NCI-H510A (cell line): Measurements from ENCODE around the gene EME1.
"Not testable (repeated sequence)": the region's sequence is repeated elsewhere in the genome, so short reads cannot be mapped to it uniquely, and the experiment has no call there.

Source experiments
- DNase-seq: peaks from one replicate; lab custom pipeline; 2025; lab: John Stamatoyannopoulos, UW

The EME1 gene

DNA sequence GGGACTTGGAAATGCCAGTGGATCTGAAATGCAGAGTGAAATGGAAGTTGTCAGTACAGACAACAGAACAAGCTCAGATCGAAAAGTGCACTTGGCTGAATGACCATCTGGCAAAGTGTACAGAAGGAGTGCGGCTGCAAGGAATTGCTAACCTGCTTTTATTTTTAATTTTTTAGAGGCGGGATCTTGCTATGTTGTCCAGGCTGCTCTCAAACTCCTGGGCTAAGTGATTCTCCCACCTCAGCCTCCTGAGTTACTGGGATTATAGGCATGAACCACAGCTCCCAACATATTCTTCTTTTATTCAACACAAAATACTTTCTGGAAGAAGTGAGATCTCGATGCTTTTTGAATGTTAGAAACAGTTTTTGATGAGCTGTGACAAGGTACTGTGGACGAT, 20.7 kb downstream of the EME1 start:
- DNase-seq: no peak

DNA sequence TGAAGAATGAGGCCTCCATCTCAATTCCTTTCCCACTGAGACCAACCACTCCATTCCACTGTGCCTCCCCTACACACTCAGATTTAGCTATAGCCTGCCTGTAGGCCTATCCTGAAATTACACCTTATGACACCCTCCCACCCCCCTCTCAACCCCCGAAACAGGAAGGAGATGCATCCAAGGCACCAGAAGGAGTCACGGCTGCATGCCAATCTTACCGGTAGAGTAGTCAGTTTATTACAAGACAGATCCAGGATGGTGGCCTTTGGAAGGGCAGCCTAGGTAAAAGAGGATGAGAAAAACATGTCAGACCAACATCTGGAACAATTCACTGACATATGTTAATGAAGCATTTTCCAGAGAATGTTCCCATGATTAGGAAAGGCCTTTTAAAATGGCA, 21.7 kb downstream of the EME1 start:
- no peak for DNase-seq

DNA sequence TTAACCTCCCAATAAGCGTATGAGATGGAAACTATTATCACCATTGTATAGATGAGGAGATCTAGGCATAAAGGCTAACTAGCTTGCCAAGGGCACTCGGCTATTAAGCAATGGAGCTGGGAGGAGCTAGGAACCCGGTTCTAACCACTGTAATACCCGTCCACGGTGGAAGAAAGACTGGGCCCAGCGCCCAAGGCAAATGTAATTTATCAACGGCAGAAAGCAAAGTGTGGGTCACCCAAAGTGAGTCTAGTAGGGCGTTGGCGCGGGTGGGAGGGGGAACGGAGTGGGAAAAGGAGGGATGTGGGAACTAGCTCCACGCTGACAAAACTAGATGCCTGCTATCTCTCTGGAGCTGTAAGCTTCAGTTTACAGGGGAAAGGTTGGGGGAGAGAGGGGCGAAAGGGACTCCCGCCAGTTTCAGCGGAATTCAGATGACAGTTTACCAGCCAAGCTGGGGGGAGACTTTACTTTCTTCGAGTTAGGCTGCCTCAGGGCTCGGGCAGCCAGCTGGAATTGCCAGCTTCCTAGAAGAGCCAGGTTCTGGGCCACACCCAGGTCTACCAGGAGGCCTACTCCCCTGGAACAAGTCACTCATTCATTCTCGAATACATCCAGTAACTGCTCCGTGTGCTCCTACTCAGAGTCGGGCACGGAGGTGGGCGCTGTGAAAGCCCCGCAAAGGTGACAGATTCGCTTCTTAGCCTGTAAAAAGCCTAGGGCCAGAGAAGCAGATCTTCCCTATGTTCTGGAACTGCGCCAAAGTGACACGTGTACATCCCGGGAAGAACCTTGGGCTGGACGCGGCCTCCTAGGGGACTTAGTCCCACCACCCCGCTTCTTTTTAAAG, 23.5 kb downstream of the EME1 start:
- DNase-seq: no peak

DNA sequence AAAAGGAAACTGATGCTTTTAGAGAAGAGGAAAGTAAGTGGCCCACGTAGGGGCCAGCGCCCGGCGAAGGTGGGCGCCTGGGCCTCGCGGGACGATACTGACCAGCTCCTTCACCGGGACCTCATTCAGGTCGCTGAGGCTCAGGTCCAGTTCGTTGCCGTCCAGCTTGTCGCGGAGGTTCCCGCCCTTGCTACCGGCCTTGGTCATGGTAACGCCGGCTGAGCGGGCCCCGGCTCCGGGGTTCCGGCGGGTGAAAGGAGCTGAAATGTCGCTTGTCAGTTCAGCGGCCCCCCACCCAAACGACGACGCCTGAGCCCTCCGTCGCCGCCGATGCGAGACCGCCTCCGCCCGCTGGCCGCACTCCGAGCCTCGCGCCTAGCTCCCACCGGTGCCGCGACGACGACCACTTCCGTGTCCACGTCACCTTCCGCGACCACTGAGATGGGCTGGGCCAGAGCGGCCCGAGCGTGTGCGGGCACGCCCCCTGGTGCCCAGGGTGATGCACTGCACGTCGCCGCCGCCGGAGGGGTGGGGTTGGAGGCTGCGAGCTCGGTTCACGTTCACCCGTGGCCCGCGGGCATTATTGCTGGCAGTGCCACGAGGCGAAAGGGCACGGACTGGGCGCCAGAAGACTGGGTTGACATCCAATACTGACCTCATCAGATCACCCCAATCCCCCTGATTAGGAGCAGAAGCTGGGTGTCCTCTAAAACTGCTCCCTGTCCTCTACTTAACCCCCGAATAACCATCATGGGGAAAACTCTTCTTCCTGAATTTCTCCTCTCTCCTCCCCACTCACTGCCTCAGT, 24.3 kb downstream of the EME1 start, which contains the start of gene LRRC59:
Gene LRRC59, minus strand, starts transcription at position 413 of the 808 bp plus-strand sequence. Its CDS starts 206 bp downstream, at position 207.
- DNase-seq: peak; percentile 76

DNA sequence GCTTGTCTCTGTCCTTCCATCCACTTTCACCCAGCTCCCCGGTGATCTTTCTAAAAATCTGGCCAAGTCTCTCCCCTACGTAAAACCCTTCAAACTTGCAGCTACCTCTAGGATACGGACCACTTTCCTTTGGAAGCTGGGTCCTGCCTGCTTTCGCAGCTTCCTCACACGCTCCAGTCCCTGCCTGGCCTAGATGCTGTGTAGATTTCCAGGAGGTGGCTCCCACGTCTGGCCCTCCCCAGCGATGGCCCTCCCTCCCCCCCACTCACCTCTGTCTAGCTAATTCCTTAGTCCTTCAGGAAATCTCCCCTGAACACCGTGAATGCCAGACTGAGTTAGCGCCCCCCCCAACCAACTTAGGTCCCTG, 24.9 kb downstream of the EME1 start:
- no peak for DNase-seq

DNA sequence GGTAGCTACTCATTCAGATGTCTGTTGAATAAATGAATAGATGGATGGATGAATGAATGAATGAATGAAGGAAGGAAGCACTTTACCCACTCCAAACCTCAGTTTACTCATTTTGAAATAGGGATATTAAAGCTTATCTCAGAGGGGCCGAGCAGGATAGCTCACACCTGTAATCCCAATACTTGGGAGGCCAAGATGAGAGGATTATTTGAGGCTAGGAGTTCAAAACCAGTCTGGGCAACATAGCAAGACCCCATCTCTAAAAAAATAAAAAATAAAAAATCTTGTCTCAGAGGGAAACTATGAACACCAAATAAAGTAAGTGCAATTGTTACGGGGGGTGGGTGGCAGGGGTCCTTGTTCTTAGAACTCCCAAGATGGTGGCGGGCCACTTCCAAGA, 25.6 kb downstream of the EME1 start:
- DNase-seq: not testable (repeated sequence)

DNA sequence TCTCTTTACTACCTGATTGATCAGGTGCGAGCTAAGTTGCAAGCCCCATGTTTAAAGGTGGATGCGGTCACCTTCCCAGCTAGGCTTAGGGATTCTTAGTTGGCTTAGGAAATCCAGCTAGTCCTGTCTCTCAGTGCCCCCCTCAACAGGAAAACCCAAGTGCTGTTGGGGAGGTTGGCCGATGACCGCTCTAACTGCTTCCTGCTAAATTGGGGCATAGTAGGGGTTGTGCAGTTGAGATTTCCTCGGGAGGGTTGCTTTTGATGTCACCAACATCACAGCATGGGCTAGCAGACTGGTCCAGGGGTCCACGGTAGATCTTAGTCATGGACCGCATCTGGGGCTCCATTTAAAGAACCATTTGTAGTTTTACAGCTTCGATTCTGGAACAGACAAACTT, 26.6 kb downstream of the EME1 start:
- DNase-seq: not testable (repeated sequence)

DNA sequence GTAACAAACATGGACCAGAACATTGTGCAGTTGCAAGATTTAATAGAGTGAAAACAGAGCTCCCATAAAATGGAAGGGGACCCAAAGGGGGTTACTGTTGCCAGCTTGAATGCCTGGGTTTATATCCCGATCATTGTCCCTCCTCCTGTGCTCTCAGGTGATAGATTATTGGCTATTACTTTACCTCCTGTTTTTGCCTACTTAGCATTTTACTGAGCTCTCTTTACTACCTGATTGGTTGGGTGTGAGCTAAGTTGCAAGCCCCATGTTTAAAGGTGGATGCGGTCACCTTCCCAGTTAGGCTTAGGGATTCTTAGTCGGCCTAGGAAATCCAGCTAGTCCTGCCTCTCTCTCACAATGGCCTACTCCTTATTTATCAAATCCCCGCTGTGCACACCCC, 32.3 kb downstream of the EME1 start:
- DNase-seq: not testable (repeated sequence)

DNA sequence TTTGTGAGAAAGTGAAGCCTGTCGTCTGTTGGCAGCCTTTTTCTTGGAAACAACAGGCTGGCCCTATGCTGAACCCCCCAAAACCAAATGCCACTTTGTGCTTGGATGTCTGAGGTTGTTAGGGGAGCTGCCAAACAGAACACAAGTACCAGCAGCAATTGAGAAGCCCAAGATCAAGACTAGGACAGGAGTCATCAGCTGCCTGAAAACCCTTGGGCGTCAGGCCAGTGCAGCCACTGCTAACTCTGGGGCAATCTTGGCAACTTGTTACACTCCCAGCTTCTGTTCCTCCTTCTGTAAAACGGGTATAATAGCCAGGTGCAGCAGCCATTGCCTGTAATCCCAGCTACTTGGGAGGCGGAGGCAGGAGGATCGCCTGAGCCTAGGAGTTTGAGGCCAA, 33.5 kb downstream of the EME1 start:
- DNase-seq: no peak

DNA sequence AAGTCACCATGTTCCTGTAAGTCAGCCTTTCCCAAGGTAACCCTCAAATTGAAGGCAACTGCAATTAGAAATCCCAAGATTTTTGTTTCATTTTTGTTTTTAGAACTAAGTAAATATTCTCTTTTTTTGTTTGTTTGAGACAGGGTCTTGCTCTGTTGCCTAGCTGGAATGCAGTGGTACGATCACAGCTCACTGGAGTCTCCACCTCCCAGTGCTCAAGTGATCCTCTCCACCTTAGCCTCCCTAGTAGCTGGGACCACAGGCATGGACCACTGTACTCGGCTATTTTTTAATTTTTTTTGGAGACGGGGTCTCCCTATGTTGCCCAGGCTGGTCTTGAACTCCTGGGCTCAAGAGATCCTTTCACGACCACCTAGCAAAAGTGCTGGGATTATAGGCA, 34.9 kb downstream of the EME1 start:
- no peak for DNase-seq

DNA sequence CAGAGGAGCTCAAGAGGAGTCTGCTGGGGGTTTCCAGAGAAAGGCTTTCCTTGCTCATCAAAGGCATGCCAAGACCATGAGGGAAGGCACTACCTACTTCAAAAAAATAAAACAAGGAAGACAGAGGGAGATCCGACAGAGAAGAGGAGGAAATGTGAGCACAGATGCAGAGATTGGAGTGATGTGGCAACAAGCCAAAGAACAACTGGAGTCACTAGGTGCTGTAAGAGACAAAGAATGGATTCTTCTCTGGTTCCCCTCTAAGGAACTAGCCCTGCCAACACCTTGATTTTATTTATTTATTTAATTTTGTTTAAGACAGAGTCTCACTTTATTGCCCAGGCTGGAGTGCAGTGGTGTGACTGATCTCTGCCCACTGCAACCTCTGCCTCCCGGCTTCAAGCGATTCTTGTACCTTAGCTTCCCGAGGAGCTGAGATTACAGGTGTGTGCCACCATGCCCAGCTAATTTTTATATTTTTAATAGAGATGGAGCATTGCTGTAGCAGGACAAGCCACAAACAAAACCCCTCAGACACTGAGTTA, 39.2 kb downstream of the EME1 start:
- no peak for DNase-seq

DNA sequence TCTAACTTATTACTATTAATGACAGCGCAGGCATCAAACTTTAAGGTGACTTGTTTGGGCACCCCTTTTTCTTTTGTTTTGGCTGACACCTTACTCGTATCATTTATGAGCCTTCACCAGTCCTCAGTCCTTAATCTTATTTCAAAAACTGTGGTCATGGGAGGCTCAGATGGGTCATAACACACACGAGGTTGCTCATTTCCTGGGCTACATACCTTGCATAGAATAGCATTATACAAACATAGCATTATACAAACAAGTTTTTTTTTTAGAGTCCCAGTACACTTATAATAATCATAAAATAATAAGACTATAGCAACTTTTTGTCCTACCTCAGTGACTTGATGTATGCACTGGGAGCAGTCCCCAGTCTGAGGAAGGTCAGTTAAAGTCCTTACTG, 41.8 kb downstream of the EME1 start:
- DNase-seq: no peak

DNA sequence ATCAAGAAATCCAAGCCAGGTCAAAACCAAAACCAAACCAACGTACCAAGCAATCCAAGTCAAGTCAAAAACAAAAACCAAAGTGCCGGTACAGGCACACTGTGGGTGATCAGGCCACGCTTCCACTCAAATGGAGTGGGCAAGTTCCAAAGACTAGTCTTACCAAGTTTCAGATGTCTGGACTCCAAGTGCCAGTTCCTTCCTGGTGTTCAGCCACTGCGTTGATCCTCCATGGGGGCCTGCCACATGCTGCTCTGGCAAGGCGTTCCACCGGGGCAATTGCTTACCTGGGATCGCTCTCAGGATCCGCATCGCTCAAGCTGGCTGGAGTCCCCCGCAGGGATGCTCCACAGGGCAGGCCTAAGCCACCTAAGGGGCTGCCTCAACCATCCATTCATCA, 46.5 kb downstream of the EME1 start:
- not testable (repeated sequence) for DNase-seq

DNA sequence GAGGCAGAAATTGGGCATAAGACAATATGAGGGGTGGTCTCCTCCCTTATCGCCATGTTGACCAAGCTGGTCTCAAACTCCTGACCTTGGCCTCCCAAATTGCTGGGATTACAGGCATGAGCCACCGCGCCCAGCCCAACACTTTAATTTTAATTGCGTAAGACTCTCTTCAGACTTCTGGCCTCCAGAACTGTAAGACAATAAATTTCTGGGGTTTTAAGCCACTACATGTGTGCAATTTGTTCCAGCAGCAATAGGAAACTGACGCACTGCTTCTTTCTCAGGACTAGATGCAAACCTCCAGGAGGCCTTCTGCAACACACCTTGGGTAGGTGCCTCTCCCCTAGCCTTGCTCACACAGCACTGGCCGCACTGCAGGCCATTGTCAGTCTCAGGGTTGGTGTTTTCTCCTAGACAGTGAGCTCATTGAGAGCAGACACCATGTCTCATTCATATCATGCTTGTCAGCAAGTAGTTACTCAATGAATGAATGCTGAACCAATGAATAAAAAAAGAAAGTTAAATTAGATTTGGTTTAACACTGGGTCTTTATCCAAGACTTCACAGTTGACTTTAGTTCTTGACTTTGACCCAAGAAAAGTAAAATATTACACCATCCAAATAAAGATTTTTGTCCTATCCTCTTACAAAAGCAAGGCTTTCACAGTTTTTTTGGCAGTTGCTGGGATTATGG, 47.5 kb downstream of the EME1 start:
- no peak for DNase-seq

DNA sequence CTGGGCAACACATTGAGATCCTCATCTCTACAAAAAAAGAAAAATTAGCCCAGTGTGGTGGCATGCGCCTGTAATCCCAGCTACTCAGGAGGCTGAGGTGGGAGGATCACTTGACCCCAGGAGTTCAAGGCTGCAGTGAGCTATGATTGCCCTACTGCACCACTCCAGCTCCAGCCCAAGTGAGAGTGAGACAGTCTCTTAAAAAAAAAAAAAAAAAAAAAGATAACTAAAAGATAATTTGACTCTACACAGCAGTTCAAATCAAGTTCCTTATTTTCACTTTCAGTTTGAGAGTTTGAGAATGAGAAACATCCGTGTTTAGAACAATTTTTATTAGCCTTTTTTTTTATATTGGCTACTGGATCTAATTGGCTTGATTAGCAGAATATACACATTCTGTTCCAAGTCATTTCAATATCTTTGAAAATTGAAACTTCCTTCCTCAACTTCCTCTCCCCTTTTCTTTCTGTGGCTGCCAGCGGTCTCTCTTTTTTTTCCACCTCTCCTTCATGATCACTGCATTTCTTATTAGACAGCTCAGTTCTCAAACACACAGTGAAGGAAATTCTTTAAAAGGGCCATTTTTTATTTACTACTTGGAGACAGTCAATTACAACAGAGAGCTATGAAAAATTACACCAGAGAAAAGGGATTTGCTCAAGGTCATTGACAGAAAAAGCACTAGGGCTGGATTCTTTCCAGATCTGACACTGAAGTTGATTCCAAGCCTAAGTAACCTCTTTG, 48.5 kb downstream of the EME1 start:
- DNase-seq: no peak

DNA sequence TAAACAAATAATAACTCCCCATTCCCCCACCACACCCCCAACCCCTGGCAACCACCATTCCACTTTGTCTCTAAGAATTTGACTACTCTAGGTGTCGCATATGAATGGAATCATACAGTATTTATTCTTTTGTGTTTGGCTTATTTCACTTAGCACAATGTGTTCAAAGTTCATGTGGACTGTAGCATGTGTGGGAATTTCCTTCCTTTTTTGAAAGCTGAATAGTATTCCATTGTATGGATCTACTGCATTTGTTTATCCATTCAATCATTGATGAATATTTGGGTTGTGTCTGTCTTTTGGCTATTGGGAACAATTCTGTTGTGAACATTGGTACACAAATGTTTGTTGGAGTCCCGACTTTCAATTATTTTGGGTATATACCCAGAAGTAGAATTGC, 49.7 kb downstream of the EME1 start:
- DNase-seq: no peak

DNA sequence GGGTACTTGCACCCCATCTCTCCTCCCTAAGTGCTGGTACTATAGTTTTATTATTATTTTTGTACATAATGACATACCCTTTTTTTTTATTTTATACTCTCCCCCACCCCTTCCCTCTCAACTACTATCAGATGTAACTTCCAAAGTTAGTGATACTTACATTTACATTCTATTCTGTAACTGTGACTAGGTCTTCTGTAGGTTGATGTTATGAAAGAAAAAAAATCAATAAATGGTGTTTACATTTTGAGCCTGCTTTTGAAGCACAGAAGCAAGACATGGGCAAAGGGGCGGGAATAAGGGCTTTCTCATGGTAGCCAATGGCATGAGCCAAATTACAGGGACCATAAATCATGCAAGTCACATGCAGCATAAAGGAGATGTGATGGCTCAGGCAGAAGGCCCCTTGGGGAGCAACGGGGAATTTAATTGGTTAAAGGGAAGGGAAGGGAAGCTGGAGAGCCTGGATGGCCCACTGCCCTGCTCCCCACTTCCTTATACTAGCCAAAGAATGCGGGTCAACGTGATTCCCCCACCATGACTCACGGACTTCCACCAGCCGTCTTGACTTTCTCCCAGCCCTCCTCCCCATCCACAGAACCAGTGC, 50.6 kb downstream of the EME1 start:
- DNase-seq: peak; percentile 82

DNA sequence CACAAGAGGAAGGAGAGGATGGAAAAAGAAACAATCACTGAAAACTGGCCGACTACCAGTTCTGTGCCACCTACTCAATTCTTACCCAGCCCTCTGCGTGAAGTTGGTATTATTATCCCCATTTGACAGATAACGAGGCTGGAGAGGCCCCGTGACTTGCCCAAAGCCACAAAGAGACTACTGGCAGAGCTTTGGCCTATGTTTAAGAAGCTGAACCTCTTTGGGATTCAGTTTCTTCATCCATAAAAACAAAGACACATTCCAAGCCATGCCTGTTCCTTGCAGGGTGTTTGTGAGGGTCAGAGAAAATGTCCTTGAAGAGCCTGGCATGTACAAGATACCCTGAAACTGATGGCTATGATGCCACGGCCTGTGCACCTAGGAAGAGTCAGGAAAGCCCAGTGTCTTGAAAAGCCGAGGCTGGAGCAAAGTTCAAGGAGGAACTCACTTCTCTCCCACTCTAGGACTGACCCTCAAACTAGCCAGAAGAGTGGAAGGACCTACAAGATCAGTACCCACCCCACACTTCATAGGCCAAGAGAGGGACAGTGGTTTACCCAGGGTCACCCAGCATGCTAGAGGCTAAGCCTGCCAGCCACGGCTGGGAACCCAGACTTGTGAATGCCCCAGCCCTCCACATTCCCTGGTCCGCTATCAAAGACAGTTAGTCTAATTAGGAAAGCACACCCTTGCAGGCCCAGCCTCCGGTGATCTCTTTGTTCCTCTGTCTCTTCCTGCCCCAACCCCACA, 51.4 kb downstream of the EME1 start:
- no peak for DNase-seq

DNA sequence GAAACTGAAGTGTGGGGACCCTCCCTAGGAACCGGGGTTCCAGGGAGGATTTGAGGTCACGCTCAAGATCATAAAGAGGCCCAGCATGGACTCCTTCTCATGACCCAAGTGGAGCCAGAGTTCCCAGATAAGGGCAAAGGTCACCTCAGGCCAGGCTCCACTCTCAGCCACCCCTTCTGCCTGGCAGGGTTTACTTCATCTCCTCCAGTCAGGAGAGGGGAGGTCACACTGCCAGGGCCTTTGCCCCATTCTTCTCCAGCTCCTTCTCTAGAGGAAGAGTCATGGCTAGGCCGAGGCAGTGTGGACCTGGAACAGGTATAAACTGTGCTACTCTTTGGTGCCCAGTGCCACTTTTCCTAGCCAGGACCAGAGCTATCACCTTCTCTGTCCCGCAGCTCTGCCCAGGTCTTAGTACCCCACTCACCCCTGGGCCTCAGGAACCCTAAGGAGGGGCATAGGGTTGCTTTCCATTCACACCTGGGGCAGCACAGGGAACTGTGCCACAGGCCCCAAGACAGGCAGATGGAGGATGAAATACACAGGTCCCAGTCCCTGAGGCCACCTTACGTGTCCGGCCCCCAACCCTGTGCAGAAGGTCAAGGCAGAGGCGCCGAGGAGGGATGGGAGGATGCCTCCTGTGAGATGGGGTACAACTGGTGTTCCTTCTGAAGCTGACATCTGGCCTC, 52.1 kb downstream of the EME1 start:
- DNase-seq: no peak
